Ascending aorta (tissue), 2 donors: Measurements from ENCODE around the gene SET. TPM values are rescaled to one million over a fixed set of nuclear protein-coding genes. Genes with fewer than 3 reads are reported as not detected.
A peak's percentile ranks its signal among the peaks of the same experiment; 100 is the strongest.

Source experiments
- DNase-seq, 2 donors: peaks; one replicate each; pipeline ENCODE4 v3.0.0-alpha.2; 2019; ENCODE audit warnings: low spot score in 2 of 2
- H3K27ac ChIP-seq, 2 donors: fragments of 200-600 bp; sonication (generic); one replicate each; pipeline ENCODE4 v1.5.1; 2016 to 2017; ENCODE audit warnings: mild to moderate bottlenecking in 1 of 2
- H3K27me3 ChIP-seq: fragments of 200-600 bp; sonication (generic); one replicate; pipeline ENCODE4 v1.5.1; 2017
- H3K36me3 ChIP-seq, 2 donors: fragments of 200-600 bp; sonication (generic); one replicate each; pipeline ENCODE4 v1.5.1; 2016
- H3K4me1 ChIP-seq, 2 donors: fragments of 200-600 bp; sonication (generic); one replicate each; pipeline ENCODE4 v1.5.1; 2016 to 2017; ENCODE audit warnings: mild to moderate bottlenecking in 1 of 2
- H3K4me3 ChIP-seq, 2 donors: fragments of 200-600 bp; sonication (generic); one replicate each; pipeline ENCODE4 v1.5.1; 2016 to 2017; ENCODE audit warnings: mild to moderate bottlenecking in 1 of 2
- H3K9me3 ChIP-seq, 2 donors: fragments of 200-600 bp; sonication (generic); one replicate each; pipeline ENCODE4 v1.5.1; 2016
- intact Hi-C: fragments of 100-400 bp; cut with DNase I; formaldehyde crosslinking; loops from one replicate; pipeline ENCODE4 v1.15.1; 2023
- total RNA-seq: library from RNA; depleted of rRNA; stranded (reverse); fragments of >200 nt; gene quantifications from one replicate; pipeline ENCODE4 v1.1.0, GENCODE V29; 2016
- TF ChIP-seq, protein P1 (sequence below), 3 experiments: fragments of 200-600 bp in 2 of 3; fragments of 450-650 bp in 1 of 3; sonication (generic) in 2 of 3; IDR thresholded peaks; one replicate each; pipeline ENCODE4 v1.5.1; 2016 to 2019; ENCODE audit warnings: antibody characterized with exemption in 3 of 3, mild to moderate bottlenecking in 1 of 3, moderate library complexity in 1 of 3

Gene SET
- total RNA-seq, 1 donor from 2014 or later: 102 TPM

DNA sequence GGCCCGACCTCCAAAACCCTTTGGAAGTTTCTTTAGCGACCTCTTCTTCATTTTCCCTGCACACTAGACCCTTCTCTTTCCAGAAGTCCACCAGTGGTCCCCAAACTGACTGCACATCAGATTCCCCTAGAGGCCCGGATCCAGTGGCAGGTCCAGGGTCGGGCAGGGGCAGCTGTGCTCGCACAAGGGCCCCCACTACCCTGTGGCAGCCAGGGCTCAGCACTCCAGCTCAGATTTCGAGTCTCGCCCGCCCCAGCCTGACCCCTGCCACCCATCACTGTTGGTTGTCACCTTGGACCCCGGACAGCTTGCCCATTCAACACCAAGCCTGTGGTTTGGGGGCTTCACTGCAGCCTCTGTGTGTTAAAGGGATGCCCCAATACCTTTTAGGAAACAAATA lies 42.7 kb downstream of the SET start:
- Histone ChIP-seq H3K27me3 (no peaks in the 10 kb centered on the region), H3K27ac (no peak overlapping the region), H3K36me3 (peaks cover 34 to 47% of the 10 kb centered on the region in 2 donors), H3K4me1 (no peaks in the 10 kb centered on the region), H3K9me3 (no peaks in the 10 kb centered on the region), H3K4me3 (no peak overlapping the region)
- intact Hi-C loops: no loop called here
- DNase-seq: no peak
- TF ChIP-seq, protein P1, sequence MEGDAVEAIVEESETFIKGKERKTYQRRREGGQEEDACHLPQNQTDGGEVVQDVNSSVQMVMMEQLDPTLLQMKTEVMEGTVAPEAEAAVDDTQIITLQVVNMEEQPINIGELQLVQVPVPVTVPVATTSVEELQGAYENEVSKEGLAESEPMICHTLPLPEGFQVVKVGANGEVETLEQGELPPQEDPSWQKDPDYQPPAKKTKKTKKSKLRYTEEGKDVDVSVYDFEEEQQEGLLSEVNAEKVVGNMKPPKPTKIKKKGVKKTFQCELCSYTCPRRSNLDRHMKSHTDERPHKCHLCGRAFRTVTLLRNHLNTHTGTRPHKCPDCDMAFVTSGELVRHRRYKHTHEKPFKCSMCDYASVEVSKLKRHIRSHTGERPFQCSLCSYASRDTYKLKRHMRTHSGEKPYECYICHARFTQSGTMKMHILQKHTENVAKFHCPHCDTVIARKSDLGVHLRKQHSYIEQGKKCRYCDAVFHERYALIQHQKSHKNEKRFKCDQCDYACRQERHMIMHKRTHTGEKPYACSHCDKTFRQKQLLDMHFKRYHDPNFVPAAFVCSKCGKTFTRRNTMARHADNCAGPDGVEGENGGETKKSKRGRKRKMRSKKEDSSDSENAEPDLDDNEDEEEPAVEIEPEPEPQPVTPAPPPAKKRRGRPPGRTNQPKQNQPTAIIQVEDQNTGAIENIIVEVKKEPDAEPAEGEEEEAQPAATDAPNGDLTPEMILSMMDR (IDR thresholded peaks at IDR 0.05): no peak

- intact Hi-C loops: no loop called here
- Histone ChIP-seq H3K36me3 (peaks cover 38 to 53% of the 10 kb centered on the region in 2 donors), H3K4me1 (no peaks in the 10 kb centered on the region), H3K27me3 (no peaks in the 10 kb centered on the region), H3K9me3 (no peaks in the 10 kb centered on the region), H3K4me3 (no peak overlapping the region), H3K27ac (no peak overlapping the region)
- TF ChIP-seq, protein P1 (IDR thresholded peaks at IDR 0.05): no peak
- DNase-seq: no peak
These were observed 43.6 kb downstream of the SET start for GRCh38 chr9:128732576-128732975.

DNA sequence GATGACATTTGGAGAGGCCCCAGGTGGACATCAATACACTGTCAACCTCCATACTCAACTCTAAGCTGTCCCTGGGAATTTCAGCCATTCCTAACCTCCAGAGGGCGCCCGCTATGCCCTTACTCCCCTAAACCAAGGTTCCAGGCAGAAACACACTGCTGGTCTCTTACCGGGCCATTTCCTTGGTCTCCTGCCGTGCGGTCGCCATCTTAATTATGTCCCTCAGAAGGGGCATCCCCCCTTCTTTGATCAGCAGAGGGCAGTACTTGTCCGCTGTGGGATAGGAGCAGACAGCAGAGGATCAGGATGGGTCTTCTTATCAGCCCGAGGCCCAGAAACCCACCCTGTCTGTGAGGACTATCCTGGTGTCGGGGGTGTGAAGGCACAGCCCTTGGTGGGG lies 44.2 kb downstream of the SET start:
- Histone ChIP-seq H3K36me3 (peaks cover 38 to 53% of the 10 kb centered on the region in 2 donors), H3K27me3 (no peaks in the 10 kb centered on the region), H3K27ac (no peak overlapping the region), H3K4me3 (no peak overlapping the region), H3K9me3 (no peaks in the 10 kb centered on the region), H3K4me1 (no peaks in the 10 kb centered on the region)
- intact Hi-C loops: no loop called here
- no peak for DNase-seq
- TF ChIP-seq, protein P1 (IDR thresholded peaks at IDR 0.05): peak; percentile 24 to 56 (median 54)

GRCh38 chr9:128735373-128735772 lies 46.4 kb downstream of the SET start:
- Histone ChIP-seq H3K9me3 (no peaks in the 10 kb centered on the region), H3K36me3 (peaks cover 53 to 64% of the 10 kb centered on the region in 2 donors), H3K27me3 (no peaks in the 10 kb centered on the region), H3K4me3 (no peak overlapping the region), H3K4me1 (no peaks in the 10 kb centered on the region), H3K27ac (no peak overlapping the region)
- TF ChIP-seq, protein P1 (IDR thresholded peaks at IDR 0.05): no peak
- intact Hi-C loops: no loop called here
- DNase-seq: no peak

GRCh38 chr9:128742401-128742800 lies 53.4 kb downstream of the SET start:
- no peaks in the 10 kb centered on the region for H3K4me1 ChIP-seq

More at GRCh38 chr9:128742401-128742800, 53.4 kb downstream of the SET start:
- H3K4me3 ChIP-seq: no peak overlapping the region
- no peaks in the 10 kb centered on the region for H3K9me3 ChIP-seq
- H3K27me3 ChIP-seq: no peaks in the 10 kb centered on the region
- DNase-seq: no peak
- intact Hi-C loops: no loop called here
- TF ChIP-seq, protein P1 (IDR thresholded peaks at IDR 0.05): no peak
- H3K36me3 ChIP-seq: peaks cover 33 to 61% of the 10 kb centered on the region in 2 donors
- no peak overlapping the region for H3K27ac ChIP-seq
